Measurements from ENCODE around the gene CFAP100.
A peak's percentile ranks its signal among the peaks of the same experiment; 100 is the strongest.

CFAP100 gene

GRCh38 chr3:126485176-126485897, 90.6 kb downstream of the CFAP100 start:
- Mint-ChIP-seq H3K4me1 (peaks cover 12% of the 10 kb centered on the region), H3K9me3 (no peaks in the 10 kb centered on the region), H3K36me3 (no peaks in the 10 kb centered on the region), H3K27ac (no peak overlapping the region), H3K4me3 (no peak overlapping the region)
- no peak for ATAC-seq
- DNase-seq (ENCODE audit: low spot score in 2 of 2): no peak

GRCh38 chr3:126485956-126486355, 91.2 kb downstream of the CFAP100 start:
- Mint-ChIP-seq H3K9me3 (no peaks in the 10 kb centered on the region), H3K4me1 (peaks cover 12% of the 10 kb centered on the region), H3K27ac (peak overlapping the region; percentile 75), H3K36me3 (no peaks in the 10 kb centered on the region), H3K4me3 (no peak overlapping the region)
- ATAC-seq: no peak
- no peak for DNase-seq (ENCODE audit: low spot score in 2 of 2)
